GM12878 (cell line): ENCODE data around the gene VDR. TPM values are rescaled to one million over a fixed set of nuclear protein-coding genes. Genes with fewer than 3 reads are reported as not detected.

Experiments used
- ATAC-seq: fragments of 200-7000 bp; cut with Tn5 transposase; 3 replicates; pipeline ENCODE4 v1.9.1; 2020; ENCODE audit warnings: mild to moderate bottlenecking, moderate library complexity
- BruUV-seq: library from RNA; stranded (reverse); fragments of 400-500 nt; replicated peaks from 2 replicates; lab custom pipeline; 2021; lab: Mats Ljungman, UMichigan
- CTCF ChIA-PET: fragments of 300-600 bp; sonication (Branson Sonifier 250); formaldehyde crosslinking; extraction: SDS; loops from one replicate; lab custom pipeline; 2021; ENCODE audit warnings: inconsistent platforms; lab: Yijun Ruan, JAX
- POLR2A ChIA-PET: fragments of 350-600 bp; formaldehyde crosslinking; extraction: SDS; loops from one replicate; lab custom pipeline; 2021; ENCODE audit warnings: inconsistent platforms; lab: Charles Lee
- RAD21 ChIA-PET: fragments of 300-600 bp; sonication (Branson Sonifier 250); formaldehyde crosslinking; loops from one replicate; lab custom pipeline; 2023; ENCODE audit warnings: antibody characterized with exemption; ENCODE audit not compliant: unreplicated experiment; lab: Charles Lee
- SMC1A ChIA-PET: fragments of 300-600 bp; sonication (Branson Sonifier 250); formaldehyde crosslinking; loops from one replicate; lab custom pipeline; 2023; ENCODE audit not compliant: unreplicated experiment, uncharacterized antibody; lab: Charles Lee
- DNase-seq: peaks from one replicate; pipeline ENCODE4 v3.0.0-alpha.2; 2011; ENCODE audit warnings: low read depth, low spot score
- FAIRE-seq: peaks from 3 replicates; lab custom pipeline; 2011; peaks lifted over from hg19 to GRCh38; lab: Jason Lieb, UNC
- H2AFZ ChIP-seq: 2 replicates; pipeline ENCODE4 v1.6.0; 2011; ENCODE audit warnings: low read depth, low read length, control low read depth; ENCODE audit not compliant: control insufficient read depth
- H3K27ac ChIP-seq: 2 replicates; pipeline ENCODE4 v1.5.1; 2011; ENCODE audit warnings: control low read depth; ENCODE audit not compliant: control insufficient read depth, insufficient read depth
- H3K27me3 ChIP-seq, 2 experiments: replicated peaks in 1 of 2; 2 replicates each; pipeline versions ENCODE4 v1.6.0 to v1.6.1; 2011; ENCODE audit warnings: low read length in 1 of 2; ENCODE audit not compliant: control insufficient read depth in 2 of 2, insufficient read depth in 2 of 2
- H3K36me3 ChIP-seq, 2 experiments: 2 replicates each; pipeline ENCODE4 v1.5.1; 2011; ENCODE audit warnings: low read length in 1 of 2; ENCODE audit not compliant: control insufficient read depth in 2 of 2, insufficient read depth in 2 of 2
- H3K4me1 ChIP-seq: 2 replicates; pipeline ENCODE4 v1.6.1; 2011; ENCODE audit warnings: mild to moderate bottlenecking, low read length, moderate library complexity, mixed read lengths; ENCODE audit not compliant: control insufficient read depth, insufficient read depth
- H3K4me2 ChIP-seq: 2 replicates; pipeline ENCODE4 v1.6.0; 2011; ENCODE audit warnings: control low read depth; ENCODE audit not compliant: control insufficient read depth, insufficient read depth
- H3K4me3 ChIP-seq: fragments of 200-600 bp; sonication (generic); 2 replicates; pipeline ENCODE4 v1.5.1; 2016
- H3K79me2 ChIP-seq: 2 replicates; pipeline ENCODE4 v1.6.0; 2011; ENCODE audit warnings: low read length; ENCODE audit not compliant: control insufficient read depth, insufficient read depth
- H3K9ac ChIP-seq: 2 replicates; pipeline ENCODE4 v1.8.0; 2011; ENCODE audit warnings: low read length, control low read depth, mixed read lengths; ENCODE audit not compliant: control insufficient read depth, insufficient read depth
- H3K9me3 ChIP-seq: replicated peaks from 3 replicates; pipeline ENCODE4 v1.5.1; 2011; ENCODE audit warnings: mild to moderate bottlenecking, low read length; ENCODE audit not compliant: control insufficient read depth, insufficient read depth
- H4K20me1 ChIP-seq: 2 replicates; pipeline ENCODE4 v1.6.0; 2011; ENCODE audit not compliant: control insufficient read depth, insufficient read depth
- BACH1 ChIP-seq: fragments of 450-650 bp; IDR thresholded peaks from 2 replicates; pipeline ENCODE4 v1.6.1; 2017; ENCODE audit warnings: mild to moderate bottlenecking, borderline replicate concordance
- CBFB ChIP-seq: IDR thresholded peaks from 2 replicates; pipeline ENCODE4 v1.6.1; 2016; ENCODE audit warnings: antibody characterized with exemption, low read depth
- JUND ChIP-seq: IDR thresholded peaks from 2 replicates; pipeline ENCODE4 v1.6.1; 2012; ENCODE audit warnings: low read depth, mild to moderate bottlenecking, low read length, improper control_type of control experiment, moderate library complexity
- KDM1A ChIP-seq: fragments of 200-600 bp; sonication (generic); IDR thresholded peaks from 2 replicates; pipeline ENCODE4 v1.6.1; 2016; ENCODE audit warnings: borderline replicate concordance
- KLF5 ChIP-seq: fragments of 450-650 bp; IDR thresholded peaks from 2 replicates; pipeline ENCODE4 v1.6.1; 2014; ENCODE audit warnings: mild to moderate bottlenecking; ENCODE audit not compliant: partially characterized antibody
- NBN ChIP-seq: fragments of 450-650 bp; IDR thresholded peaks from 2 replicates; pipeline ENCODE4 v1.6.1; 2016
- RAD21 ChIP-seq: IDR thresholded peaks from 2 replicates; pipeline ENCODE4 v1.6.1; 2011; ENCODE audit warnings: mild to moderate bottlenecking, low read depth, low read length, moderate library complexity; ENCODE audit not compliant: insufficient read depth
- SIN3A ChIP-seq: IDR thresholded peaks from 2 replicates; pipeline ENCODE4 v1.6.1; 2012; ENCODE audit warnings: low read depth, low read length, improper control_type of control experiment
- SP1 ChIP-seq: IDR thresholded peaks from one replicate; pipeline ENCODE4 v1.6.1; 2011; ENCODE audit warnings: low read depth, low read length
- TCF7 ChIP-seq: IDR thresholded peaks from 2 replicates; pipeline ENCODE4 v1.6.1; 2014; ENCODE audit warnings: antibody characterized with exemption, borderline replicate concordance
- WGBS: methylation state at CpG from one replicate; pipeline ENCODE4 v1.1.6; 2016; ENCODE audit warnings: low lambda C conversion rate; ENCODE audit not compliant: insufficient replicate concordance, insufficient coverage; ENCODE audit errors: missing lambda C conversion rate; 5-methylcytosine and 5-hydroxymethylcytosine counted together
- in situ Hi-C: fragments of 300-500 bp; cut with MboI; formaldehyde crosslinking; loops from 9 replicates; pipeline ENCODE4 v1.14.3; 2018; ENCODE audit warnings: mixed read lengths
- intact Hi-C: fragments of 100-400 bp; cut with micrococcal nuclease; formaldehyde crosslinking; loops from one replicate; pipeline ENCODE4 v1.14.2; 2022; ENCODE audit not compliant: unreplicated experiment
- polyA plus RNA-seq, 11 experiments: library from polyadenylated mRNA; depleted of rRNA in 4 of 11; unstranded in 6 of 11; stranded (reverse) in 5 of 11; fragments of >200 nt; fragmentation: Nextera tagmentation in 4 of 11; fragmentation: Illumina TruSeq in 1 of 11; extraction: Ambion mirVana in 4 of 11; extraction: Trizol in 1 of 11; gene quantifications; 1 replicate in 1 of 11; 2 replicates in 10 of 11; pipeline versions ENCODE4 v1.2.1 to v1.2.3, GENCODE V29; 2011 to 2016; ENCODE audit warnings: inconsistent platforms in 2 of 11, missing spikeins in 2 of 11, low read depth in 1 of 11
- total RNA-seq, 4 experiments: library from RNA; depleted of rRNA in 3 of 4; stranded (reverse); fragments of >200 nt in 3 of 4; fragmentation: Illumina TruSeq in 1 of 4; extraction: Trizol in 1 of 4; gene quantifications; 2 replicates each; pipeline versions ENCODE4 v1.2.1 to v1.2.3, GENCODE V29; 2013 to 2021
- TF ChIP-seq, protein P1 (sequence below): fragments of 450-650 bp; IDR thresholded peaks from 2 replicates; pipeline ENCODE4 v1.6.1; 2018; ENCODE audit warnings: borderline replicate concordance, mild to moderate bottlenecking; ENCODE audit not compliant: partially characterized antibody

VDR gene
- total and polyA plus RNA-seq, 10 of the 15 experiments (the other 5 are each of a cell fraction or from before 2014, with no cell fraction given): 0.27 to 7.9 (median 3.0) TPM

DNA sequence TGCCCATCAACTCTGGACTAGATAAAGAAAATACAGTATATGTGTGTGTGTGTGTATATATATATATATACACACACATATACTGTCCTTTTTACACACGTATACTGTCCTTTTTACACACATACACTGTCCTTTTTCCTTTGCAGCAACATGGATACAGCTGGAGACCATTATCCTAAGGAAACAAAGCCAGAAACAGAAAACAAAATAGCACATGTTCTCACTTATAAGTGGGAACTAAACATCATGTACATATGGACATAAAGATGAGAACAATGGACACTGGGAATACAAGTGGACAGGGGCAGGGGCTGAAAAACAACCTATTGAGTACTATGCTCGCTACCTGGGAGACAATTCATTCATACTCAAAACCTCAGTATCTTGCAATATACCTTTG is 23.7 kb downstream of the VDR start:
- intact Hi-C loops (no loop called here), in situ Hi-C loops (no loop called here)
- Histone ChIP-seq H2AFZ (no peak overlapping the region), H3K79me2 (no peaks in the 10 kb centered on the region), H3K4me1 (peaks cover 50% of the 10 kb centered on the region), H3K36me3 (no peaks in the 10 kb centered on the region; a peak in 1 of 4 replicates), H4K20me1 (no peaks in the 10 kb centered on the region), H3K27ac (no peak overlapping the region), H3K9me3 (no peaks in the 10 kb centered on the region), H3K27me3 (no peaks in the 10 kb centered on the region), H3K4me2 (no peak overlapping the region), H3K9ac (no peak overlapping the region), H3K4me3 (no peak overlapping the region)
- FAIRE-seq (no peak), ATAC-seq (no peak), DNase-seq (no peak)
- RAD21 ChIA-PET: interaction anchor here (1.2 to 1.8 kb wide), 3 partner anchors 13 to 48 kb away, joined by 3 to 7 read pairs (median 4); partner anchors contain the start of gene VDR
- CTCF ChIA-PET: interaction anchor here (1.2 to 13.0 kb wide), 4 partner anchors 14 to 87 kb away, joined by 4 to 94 read pairs (median 5); partner anchors contain the start of genes TMEM106C and VDR
- POLR2A ChIA-PET: interaction anchor here (0.9 to 3.4 kb wide), 5 partner anchors 9 to 24 kb away, joined by 3 to 27 read pairs (median 4); partner anchors contain the start of gene VDR
- SMC1A ChIA-PET: interaction anchor here (1.3 to 11.6 kb wide), 3 partner anchors 9 to 52 kb away, joined by 3 to 118 read pairs (median 3); no protein-coding TSS in a partner anchor
- no TSS peak for BruUV-seq
- 90% methylated on average over 2 of the region's 2 CpGs for WGBS
- no peak for TF ChIP-seq BACH1
- TF ChIP-seq SP1: no peak
- TF ChIP-seq JUND: no peak
- no peak for TF ChIP-seq KDM1A
- no peak for TF ChIP-seq TCF7
- no peak for TF ChIP-seq KLF5
- no peak for TF ChIP-seq CBFB
- TF ChIP-seq RAD21: no peak
- no peak for TF ChIP-seq NBN
- TF ChIP-seq SIN3A: no peak
- TF ChIP-seq, protein P1, sequence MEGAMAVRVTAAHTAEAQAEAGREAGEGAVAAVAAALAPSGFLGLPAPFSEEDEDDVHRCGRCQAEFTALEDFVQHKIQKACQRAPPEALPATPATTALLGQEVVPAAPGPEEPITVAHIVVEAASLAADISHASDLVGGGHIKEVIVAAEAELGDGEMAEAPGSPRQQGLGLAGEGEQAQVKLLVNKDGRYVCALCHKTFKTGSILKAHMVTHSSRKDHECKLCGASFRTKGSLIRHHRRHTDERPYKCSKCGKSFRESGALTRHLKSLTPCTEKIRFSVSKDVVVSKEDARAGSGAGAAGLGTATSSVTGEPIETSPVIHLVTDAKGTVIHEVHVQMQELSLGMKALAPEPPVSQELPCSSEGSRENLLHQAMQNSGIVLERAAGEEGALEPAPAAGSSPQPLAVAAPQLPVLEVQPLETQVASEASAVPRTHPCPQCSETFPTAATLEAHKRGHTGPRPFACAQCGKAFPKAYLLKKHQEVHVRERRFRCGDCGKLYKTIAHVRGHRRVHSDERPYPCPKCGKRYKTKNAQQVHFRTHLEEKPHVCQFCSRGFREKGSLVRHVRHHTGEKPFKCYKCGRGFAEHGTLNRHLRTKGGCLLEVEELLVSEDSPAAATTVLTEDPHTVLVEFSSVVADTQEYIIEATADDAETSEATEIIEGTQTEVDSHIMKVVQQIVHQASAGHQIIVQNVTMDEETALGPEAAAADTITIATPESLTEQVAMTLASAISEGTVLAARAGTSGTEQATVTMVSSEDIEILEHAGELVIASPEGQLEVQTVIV: no peak
